ENCODE results near the gene INVS.
"Not testable (repeated sequence)": the region's sequence is repeated elsewhere in the genome, so short reads cannot be mapped to it uniquely, and the experiment has no call there.

The INVS gene

GRCh38 chr9:100112677-100113336, 13.8 kb downstream of the INVS start:
- no peak for DNase-seq (ENCODE audit: low read depth in 3 of 3, low spot score in 1 of 3)

- no peak for DNase-seq (ENCODE audit: low read depth in 3 of 3, low spot score in 1 of 3)
These were observed 18.3 kb downstream of the INVS start for GRCh38 chr9:100117316-100117715.

GRCh38 chr9:100120286-100120685, 21.2 kb downstream of the INVS start:
- DNase-seq (ENCODE audit: low read depth in 3 of 3, low spot score in 1 of 3): no peak

- DNase-seq (ENCODE audit: low read depth in 3 of 3, low spot score in 1 of 3): no peak
These were observed 26.2 kb downstream of the INVS start for GRCh38 chr9:100125236-100125635.

GRCh38 chr9:100125910-100126309, 26.9 kb downstream of the INVS start:
- DNase-seq (ENCODE audit: low read depth in 3 of 3, low spot score in 1 of 3): no peak

GRCh38 chr9:100126423-100126822, 27.4 kb downstream of the INVS start:
- DNase-seq (ENCODE audit: low read depth in 3 of 3, low spot score in 1 of 3): no peak

- DNase-seq (ENCODE audit: low read depth in 3 of 3, low spot score in 1 of 3): no peak
These were observed 30.7 kb downstream of the INVS start for GRCh38 chr9:100129772-100130171.

- DNase-seq (ENCODE audit: low read depth in 3 of 3, low spot score in 1 of 3): no peak
These were observed 32.2 kb downstream of the INVS start for GRCh38 chr9:100131216-100131615.

- DNase-seq (ENCODE audit: low read depth in 3 of 3, low spot score in 1 of 3): no peak
These were observed 32.9 kb downstream of the INVS start for GRCh38 chr9:100131875-100132430.

- no peak for DNase-seq (ENCODE audit: low read depth in 3 of 3, low spot score in 1 of 3)
These were observed 35.7 kb downstream of the INVS start for GRCh38 chr9:100134731-100135130.

GRCh38 chr9:100136799-100137198, 37.8 kb downstream of the INVS start:
- not testable (repeated sequence) for DNase-seq (ENCODE audit: low read depth in 3 of 3, low spot score in 1 of 3)

- not testable (repeated sequence) for DNase-seq (ENCODE audit: low read depth in 3 of 3, low spot score in 1 of 3)
These were observed 41.3 kb downstream of the INVS start for GRCh38 chr9:100140303-100140702.

GRCh38 chr9:100141862-100142261, 42.8 kb downstream of the INVS start:
- DNase-seq (ENCODE audit: low read depth in 3 of 3, low spot score in 1 of 3): not testable (repeated sequence)

GRCh38 chr9:100145167-100145934, 46.3 kb downstream of the INVS start:
- not testable (repeated sequence) for DNase-seq (ENCODE audit: low read depth in 3 of 3, low spot score in 1 of 3)

- not testable (repeated sequence) for DNase-seq (ENCODE audit: low read depth in 3 of 3, low spot score in 1 of 3)
These were observed 46.9 kb downstream of the INVS start for GRCh38 chr9:100145976-100146375.

GRCh38 chr9:100150214-100150613, 51.2 kb downstream of the INVS start:
- no peak for DNase-seq (ENCODE audit: low read depth in 3 of 3, low spot score in 1 of 3)

GRCh38 chr9:100160021-100160420, 61.0 kb downstream of the INVS start:
- no peak for DNase-seq (ENCODE audit: low read depth in 3 of 3, low spot score in 1 of 3)

GRCh38 chr9:100167176-100167575, 68.1 kb downstream of the INVS start:
- DNase-seq (ENCODE audit: low read depth in 3 of 3, low spot score in 1 of 3): no peak

- DNase-seq (ENCODE audit: low read depth in 3 of 3, low spot score in 1 of 3): no peak
These were observed 69.0 kb downstream of the INVS start for GRCh38 chr9:100167915-100168654.

GRCh38 chr9:100170085-100170484, 71.0 kb downstream of the INVS start:
- no peak for DNase-seq (ENCODE audit: low read depth in 3 of 3, low spot score in 1 of 3)

- no peak for DNase-seq (ENCODE audit: low read depth in 3 of 3, low spot score in 1 of 3)
These were observed 71.5 kb downstream of the INVS start for GRCh38 chr9:100170556-100170955.

- DNase-seq (ENCODE audit: low read depth in 3 of 3, low spot score in 1 of 3): no peak
These were observed 87.3 kb downstream of the INVS start for GRCh38 chr9:100186356-100186755.

Measured in stimulated activated CD4-positive, alpha-beta T cell treated with anti-CD3 and anti-CD28 coated beads, TNF-alpha, amount 100 ng/mL, for 1 hour (primary cell).